Measurements from ENCODE around the gene DDX56. TPM values are rescaled to one million over a fixed set of nuclear protein-coding genes. Genes with fewer than 3 reads are reported as not detected.

Gene DDX56, protein sequence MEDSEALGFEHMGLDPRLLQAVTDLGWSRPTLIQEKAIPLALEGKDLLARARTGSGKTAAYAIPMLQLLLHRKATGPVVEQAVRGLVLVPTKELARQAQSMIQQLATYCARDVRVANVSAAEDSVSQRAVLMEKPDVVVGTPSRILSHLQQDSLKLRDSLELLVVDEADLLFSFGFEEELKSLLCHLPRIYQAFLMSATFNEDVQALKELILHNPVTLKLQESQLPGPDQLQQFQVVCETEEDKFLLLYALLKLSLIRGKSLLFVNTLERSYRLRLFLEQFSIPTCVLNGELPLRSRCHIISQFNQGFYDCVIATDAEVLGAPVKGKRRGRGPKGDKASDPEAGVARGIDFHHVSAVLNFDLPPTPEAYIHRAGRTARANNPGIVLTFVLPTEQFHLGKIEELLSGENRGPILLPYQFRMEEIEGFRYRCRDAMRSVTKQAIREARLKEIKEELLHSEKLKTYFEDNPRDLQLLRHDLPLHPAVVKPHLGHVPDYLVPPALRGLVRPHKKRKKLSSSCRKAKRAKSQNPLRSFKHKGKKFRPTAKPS
- 96.1 and 101 TPM in 2 replicates for total RNA-seq

DNA sequence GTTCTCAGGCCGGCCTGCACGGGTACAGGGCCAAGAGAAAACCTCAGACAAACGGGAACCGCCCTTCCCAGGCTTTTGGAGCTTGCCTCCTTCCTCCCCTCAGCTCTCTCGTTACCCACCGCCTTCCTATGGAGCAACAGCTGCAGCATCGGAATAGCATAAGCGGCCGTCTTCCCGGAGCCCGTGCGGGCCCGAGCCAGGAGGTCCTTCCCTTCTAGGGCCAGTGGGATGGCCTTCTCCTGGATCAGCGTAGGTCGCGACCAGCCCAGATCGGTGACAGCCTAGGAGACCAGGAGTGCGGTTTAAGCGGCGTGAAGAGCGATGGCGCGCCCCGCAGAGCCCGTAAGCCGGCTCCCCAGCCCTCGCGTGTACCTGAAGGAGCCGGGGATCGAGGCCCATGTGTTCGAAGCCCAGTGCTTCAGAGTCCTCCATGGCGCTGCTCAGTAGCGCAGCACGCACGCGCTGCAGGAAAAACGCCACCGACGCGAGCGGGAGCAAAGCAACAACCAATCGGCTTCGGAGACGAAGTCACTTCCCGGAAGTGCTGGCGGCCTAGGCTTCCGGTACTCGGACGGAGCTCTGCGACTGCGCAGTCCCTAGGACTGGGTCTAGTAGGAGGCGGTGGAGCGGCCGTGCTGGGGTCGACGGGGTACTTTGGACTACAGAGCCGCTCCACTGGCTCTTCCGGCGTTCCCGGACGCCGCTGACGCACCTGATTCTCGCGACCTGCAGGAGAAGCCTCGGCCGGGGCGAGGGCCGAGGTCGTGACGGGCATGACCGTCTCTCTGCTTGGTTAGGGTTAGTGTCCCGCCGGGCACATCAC, at the start of gene DDX56:
Gene DDX56 (minus strand): TSS at position 445 of the 823 bp plus-strand sequence. CDS start 13 bp downstream, at position 432.
- intact Hi-C loops (cut with micrococcal nuclease) = loop anchor here (1.0 to 2.0 kb wide), 4 partner anchors 9 to 275 kb away; partner anchors contain the start of genes H2AZ2, NUDCD3, OGDH and TMED4

DNA sequence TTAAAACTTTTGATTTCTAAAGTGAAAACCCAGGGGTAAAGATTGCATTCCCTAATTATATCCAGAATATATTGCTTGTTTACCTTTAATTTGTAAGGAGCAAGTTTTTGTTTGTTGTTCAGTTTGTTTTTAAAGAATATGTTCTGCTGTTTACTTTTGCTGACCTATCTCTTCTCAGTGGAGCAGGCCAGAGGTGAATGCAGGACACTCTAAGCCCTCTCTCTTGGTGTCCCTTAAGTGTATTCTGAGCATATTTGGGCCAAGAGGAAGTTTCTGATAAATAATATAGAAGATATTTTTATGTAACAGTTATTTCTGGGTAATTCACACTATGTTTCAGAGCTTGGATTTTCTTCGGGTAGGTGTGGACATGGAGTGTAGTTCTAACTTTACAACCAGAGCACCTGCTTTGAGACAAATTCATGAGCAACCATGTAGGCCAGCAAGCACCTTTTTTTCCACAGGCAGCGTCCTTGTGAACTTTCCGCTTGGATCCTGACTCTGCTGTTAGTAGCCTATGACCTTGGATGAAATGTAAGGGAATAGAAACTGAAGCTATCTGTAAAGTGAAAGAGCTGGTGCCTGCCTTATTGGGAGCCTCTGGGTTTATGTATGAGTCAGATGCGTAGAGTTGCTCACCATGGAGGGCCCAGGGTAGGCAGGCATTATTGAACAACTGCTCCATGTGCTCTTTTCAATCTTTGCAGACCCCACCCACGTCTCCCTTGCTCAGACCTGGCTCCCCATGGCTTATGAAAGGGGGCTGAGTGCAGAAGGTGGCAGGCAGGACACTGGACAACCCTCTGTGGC, 48.8 kb upstream of the DDX56 start:
- intact Hi-C loops (cut with micrococcal nuclease) = loop anchor here (1.0 to 2.0 kb wide), 2 partner anchors 15 to 16 kb away; no protein-coding TSS in a partner anchor

DNA sequence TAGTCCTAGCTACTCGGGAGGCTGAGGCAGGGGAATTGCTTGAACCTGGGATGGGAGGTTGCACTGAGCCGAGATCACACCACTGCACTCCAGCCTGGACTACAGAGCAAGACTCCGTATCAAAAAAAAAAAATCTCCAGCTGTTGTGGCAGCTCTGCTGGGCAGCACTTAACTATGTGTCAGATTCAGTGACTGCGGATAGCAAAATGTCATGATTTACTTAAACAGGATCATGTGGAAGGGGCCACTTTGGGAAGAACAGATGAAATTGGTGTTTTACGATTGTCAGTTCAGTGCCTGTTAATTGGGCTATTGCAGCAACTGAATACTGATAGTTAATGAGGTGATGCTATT, 48.0 kb upstream of the DDX56 start:
- intact Hi-C loops (cut with micrococcal nuclease) = loop anchor here (1.0 to 2.0 kb wide), 2 partner anchors 14 to 17 kb away; no protein-coding TSS in a partner anchor

DNA sequence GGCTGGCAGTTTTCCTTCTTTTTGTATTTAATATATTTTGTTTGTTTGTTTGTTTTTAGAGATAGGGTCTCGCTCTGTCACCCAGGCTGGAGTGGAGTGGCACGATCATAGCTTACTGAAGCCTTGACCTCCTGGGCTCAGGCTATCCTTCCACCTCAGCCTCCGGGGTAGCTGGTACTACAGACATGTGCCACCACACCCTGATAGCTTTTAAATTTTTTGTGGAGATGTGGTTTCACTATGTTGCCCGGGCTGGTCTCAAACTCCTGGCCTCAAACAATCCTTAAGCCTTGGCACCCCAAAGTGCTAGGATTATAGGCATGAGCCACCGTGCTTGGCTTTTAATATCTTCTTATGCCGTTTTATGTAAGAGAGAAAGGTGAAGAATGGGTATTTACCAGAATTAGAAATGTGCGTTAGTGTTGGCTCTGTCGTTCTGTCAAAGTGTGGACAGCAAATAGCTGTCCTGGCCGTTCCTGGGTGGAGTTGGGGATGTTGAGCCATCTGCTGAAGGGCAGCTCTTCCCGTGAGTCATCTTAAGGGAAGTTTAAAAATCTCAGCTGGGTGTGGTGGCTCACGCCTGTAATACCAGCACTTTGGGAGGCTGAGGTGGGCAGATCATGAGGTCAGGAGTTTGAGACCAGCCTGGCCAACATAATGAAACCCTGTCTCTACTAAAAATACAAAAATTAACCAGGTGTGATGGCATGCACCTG, 47.5 kb upstream of the DDX56 start:
- intact Hi-C loops (cut with micrococcal nuclease) = no loop called here

DNA sequence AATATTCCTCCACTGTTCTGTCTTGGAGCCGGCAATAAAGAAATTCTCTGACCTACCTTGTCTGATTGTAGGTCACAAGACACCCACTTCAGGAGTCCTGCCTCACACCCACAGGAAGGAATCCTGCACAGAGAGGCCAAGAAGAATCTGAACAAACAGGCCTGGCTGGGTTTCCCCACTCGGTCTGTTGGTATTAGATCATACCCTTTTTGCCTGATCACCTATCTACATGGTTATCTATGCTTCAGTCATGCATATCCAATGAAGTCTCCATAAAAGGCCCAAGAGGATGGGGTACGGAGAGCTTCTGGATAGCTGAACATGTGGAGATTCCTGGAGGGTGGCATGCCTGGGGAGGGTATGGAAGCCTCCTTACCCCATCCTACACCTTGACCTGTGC, 45.0 kb upstream of the DDX56 start:
- intact Hi-C loops (cut with micrococcal nuclease) = no loop called here

DNA sequence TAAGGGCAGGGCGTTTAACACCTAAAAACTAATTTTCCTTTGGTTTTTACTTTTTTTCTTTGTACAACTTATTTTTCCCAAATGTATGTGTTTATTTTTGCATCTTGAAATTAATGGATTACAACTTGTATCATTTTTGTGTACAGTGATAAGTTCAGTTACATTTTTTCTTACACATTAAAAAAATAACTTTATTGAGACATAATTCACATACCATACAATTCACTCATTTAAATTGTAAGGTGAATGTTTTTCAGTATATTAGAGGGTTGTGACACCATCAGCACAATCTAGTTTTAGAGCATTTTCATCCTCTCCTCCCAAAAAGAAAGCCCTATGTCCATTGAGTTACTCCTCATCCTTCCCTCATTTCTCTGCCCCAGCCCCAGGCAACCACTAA, 44.3 kb upstream of the DDX56 start:
- intact Hi-C loops (cut with micrococcal nuclease) = no loop called here

DNA sequence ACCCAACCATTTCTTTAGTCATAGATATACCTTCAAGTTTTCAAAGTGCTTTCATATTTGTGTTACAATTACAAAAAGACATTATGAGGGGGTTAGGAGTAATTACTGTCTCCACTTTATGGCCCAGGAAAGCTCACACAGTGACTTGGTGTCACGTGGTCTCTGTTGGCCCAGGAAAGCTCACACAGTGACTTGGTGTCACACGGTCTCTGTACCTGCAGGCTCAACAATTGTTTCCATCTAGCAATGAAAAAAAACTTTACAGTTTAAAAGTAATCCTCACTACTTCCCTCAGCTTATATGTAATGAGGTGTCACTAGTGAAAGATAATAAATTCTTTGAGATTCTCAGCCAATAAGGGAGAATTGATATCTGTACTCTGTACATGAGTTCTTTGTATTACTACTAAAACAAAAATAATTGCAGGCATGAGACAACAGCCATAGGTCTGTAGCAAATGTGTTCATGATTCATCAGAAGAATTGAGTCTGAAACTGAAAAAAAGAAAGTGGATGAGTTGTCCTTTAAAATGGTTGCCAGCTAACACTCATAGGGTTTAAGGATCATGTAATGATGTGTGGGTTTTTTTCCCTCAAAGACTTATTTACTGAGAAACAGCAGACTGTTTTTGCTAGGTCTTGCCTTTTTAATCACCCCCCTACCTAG, 43.6 kb upstream of the DDX56 start:
- intact Hi-C loops (cut with micrococcal nuclease) = no loop called here

DNA sequence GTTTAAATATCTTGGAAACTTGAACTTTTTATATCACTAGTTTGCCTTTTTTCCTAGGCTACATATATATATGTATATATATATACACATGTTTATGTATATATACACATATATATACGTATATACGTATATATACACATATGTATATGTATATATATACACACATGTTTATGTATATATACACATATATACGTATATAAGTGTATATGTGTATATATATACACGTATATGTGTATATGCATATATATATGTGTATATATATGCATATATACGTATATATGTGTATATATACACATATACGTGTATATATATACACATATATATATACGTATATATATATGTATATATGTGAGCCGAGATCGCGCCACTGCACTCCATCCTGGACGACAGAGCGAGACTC, 42.8 kb upstream of the DDX56 start:
- intact Hi-C loops (cut with micrococcal nuclease) = no loop called here

DNA sequence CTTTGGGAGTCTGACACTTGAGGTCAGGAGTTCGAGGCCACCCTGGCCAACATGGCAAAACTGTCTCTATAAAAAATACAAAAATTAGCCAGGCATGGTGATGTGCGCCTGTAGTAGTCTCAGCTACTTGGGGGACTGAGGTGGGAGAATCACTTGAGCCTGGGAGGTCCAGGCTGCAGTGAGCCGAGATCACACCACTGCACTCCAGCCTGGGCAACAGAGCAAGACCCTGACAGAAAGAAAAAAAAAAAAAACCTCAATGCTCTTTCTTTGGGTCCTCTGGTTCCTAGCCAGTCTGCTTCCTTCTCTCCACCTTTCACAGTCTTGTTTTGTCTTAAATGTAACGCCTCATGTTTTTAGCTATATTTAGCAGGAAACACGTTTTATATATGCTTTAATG, 42.1 kb upstream of the DDX56 start:
- intact Hi-C loops (cut with micrococcal nuclease) = no loop called here

DNA sequence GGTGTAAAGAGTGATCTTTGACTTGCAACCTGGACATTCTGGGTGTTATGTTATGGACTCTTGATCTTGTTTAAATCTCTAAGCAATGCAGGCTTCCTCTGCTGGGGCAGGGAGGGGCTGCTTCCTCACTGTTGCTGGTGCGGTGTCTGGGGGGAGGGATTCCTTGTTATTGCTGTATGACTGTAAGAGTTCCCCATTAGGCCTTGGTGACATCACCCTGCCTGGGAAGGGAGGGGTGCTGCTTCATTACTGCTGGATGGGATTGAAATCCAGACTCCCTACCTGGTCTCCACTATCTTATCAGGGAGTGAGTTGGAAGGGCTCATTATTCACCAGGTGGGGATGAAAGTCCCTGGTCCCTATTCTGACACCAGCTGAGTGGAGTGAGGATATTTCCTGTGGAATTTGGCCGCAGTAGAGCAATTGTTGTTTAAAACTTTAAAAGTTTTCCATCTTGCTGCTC, 41.5 kb upstream of the DDX56 start:
- intact Hi-C loops (cut with micrococcal nuclease) = no loop called here

DNA sequence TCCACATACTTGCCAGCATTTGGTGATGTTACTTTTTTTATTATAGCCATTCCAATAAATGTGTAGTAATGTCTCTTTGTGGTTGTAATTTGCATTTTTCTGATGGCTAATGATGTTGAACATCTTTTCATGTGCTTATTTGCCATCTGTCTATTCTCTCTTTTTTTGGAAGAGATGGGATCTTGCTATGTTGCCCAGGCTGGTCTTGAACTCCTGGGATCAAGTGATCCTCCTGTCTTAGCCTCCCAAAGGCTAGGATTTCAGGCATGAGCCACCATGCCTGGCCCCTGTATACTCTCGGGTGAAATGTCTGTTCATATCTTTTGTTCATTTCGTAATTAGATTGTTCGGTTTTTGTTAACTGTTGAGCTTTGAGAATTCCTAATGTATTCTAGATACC, 36.1 kb upstream of the DDX56 start:
- intact Hi-C loops (cut with micrococcal nuclease) = loop anchor here (5.0 kb wide), 1 partner anchor 367 kb away; the partner anchor contains the start of gene MYO1G

DNA sequence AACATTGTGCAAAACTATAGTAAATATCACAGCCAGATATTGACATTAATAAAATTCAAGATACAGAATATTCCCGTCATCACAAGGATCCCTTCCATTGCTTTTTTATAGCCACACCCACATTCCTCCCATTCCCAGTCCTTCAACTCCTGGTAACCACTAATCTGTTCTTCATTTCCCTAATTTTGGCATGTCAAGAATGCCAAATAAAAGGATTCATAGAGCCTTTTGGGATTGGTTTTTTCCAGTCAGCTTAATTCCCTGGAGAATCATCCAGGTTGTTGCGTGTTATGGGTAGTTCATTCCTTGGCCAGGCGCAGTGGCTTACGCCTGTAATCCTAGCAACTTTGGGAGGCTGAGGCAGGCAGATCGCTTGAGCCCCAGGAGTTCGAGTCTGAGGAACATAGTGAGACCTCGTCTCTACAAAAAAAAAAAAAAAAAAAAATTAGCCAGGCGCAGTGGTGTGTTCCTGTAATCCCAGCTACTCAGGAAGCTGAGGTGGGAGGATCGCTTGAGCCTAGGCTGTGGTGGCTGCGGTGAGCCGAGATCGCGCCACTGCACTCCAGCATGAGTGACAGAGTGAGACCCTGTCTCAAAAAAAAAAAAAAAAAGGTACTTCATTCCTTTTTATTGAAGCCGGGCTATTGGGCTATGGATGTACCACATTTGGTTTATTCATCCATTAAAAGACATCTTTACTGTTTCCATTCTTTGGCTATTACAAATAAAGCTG, 35.4 kb upstream of the DDX56 start:
- intact Hi-C loops (cut with micrococcal nuclease) = loop anchor here (5.0 kb wide), 1 partner anchor 368 kb away; the partner anchor contains the start of gene MYO1G

DNA sequence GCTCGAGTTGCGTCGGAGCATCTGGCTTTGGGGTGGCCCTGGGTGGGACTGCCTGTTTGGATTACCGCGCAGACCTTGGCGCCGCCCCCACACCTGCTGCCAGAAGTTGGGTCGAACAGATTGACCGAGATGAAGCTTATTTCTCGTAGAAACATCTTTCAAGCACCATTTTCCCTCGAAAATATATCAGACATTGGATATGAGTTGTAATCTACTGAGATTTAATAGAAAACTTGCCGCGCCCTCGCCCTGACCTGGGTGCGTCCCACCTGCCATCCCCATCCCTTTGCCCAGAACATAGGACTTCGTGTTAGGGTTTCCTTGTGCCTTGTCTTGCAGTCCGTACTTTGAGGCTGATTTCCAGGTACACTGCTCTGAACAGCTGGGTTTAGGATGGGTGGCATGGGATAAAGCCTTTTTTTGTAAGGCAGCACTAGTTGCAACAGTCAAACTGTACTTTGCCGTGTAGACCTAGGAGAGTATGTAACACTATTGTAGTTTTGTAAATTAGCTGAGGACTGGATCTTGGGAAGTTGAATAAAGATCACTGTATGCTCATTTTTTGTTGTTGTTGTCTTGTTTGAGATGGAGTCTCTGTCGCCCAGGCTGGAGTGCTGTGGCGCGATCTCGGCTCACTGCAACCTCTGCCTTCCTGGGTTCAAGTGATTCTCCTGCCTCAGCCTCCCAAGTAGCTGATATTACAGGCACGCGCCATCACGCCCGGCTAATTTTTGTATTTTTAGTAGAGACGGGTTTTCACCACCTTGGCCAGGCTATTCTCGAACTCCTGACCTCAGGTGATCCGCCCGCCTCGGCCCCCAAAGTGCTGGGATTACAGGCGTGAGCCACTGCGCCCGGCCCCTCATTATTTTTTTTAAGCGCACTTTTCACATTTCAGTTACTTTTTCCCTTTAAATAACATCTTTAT, 33.7 kb upstream of the DDX56 start:
- intact Hi-C loops (cut with micrococcal nuclease) = loop anchor here (1.0 to 5.0 kb wide), 3 partner anchors 15 to 370 kb away; partner anchors contain the start of gene MYO1G

DNA sequence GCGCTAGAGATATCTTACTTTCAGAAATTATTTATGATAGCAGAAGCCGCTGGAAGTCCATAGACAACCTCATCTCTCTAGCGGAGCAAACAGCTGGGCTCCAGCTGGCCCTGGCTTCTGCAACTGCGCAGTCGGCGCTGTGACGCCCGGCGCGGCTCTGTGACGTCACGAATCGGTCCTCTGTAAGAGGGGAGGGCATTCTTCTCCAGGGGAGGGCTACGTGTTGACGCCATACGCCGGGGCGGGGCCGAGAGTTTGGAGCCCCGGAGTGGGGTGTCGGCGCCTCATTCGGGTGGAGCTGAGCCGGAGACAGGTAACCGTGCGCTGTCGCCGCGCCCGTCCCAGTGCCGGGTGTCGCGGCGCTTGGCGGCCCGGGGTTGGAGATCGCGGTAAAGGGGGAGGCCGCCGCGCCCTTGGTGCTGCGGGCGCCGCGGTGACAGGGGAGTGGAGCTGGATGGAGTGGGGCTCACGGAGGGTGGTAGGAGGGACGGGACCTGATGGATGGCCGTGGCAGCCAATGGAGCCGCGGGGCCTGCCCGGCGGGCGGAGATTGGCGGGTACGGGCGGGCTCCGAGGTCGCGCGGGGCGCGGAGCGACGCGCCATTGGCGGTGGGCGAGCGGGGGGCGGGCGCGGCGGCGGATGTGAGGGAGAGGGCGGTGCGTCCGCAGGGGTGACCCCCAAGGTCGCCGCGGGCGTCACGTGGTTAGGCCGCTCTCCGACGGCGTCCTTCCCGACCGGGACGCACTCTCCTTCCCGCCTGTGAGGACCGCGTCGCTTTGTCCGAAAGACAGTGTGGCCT, 32.8 kb upstream of the DDX56 start, which contains the start of gene OGDH:
Gene OGDH (plus strand): TSS at position 287 of the 800 bp plus-strand sequence. CDS start 17,717 bp downstream, outside the sequence.
- intact Hi-C loops (cut with micrococcal nuclease) = loop anchor here (1.0 to 5.0 kb wide), 11 partner anchors 16 to 421 kb away; partner anchors contain the start of genes H2AZ2, MYO1G, NUDCD3 and PPIA

DNA sequence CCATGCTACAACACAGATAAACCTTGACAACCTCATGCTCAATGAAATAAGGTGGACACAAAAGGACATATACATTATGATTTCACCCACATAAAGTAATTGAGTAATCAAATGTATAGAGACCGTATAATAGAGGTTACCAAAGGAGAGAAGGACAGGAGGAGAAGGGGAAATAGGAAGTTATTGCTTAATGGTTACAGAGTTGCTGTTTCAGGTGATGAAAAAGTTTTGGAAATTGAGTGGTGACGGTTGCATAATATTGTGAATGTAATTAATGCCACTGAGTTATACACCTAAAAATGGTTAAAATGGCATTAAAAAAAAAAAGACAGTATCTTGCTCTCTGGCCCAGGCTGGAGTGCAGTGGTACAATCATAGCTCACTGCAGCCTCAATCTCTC, 31.2 kb upstream of the DDX56 start:
- intact Hi-C loops (cut with micrococcal nuclease) = loop anchor here (5.0 kb wide), 1 partner anchor 372 kb away; the partner anchor contains the start of gene MYO1G

DNA sequence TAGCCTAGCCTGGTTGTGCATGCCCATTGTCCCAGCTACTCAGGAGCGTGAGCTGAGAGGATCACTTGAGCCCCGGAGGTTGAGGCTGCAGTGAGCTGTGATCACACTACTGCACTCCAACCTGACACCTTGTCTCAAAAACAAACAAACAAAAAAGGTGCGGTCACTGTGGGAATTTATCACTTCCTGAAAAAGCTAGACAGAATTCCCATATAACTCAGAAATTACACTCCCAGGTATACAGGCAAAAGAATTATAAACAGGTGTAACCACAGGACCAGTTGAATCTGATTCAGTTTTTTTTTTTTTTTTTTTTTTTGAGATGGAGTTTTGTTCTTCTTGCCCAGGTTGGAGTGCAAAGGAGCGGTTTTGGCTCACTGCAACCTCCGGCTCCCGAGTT, 29.5 kb upstream of the DDX56 start:
- intact Hi-C loops (cut with micrococcal nuclease) = no loop called here

DNA sequence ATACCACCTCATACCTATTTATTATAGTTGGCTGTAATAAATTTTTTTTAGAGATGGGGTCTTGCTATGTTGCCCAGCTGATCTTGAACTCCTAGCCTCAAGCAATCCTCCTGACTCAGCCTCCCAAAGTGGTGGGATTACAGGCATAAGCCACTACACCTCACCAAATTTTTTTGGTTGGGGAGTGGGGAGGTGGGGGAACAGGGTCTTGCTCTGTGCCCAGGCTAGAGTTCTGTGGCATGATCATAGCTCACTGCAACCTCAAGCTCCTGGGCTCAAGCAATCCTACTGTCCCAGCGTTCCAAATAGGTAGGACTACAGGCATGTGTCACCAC, 28.8 kb upstream of the DDX56 start:
- intact Hi-C loops (cut with micrococcal nuclease) = no loop called here

All from T-helper 2 cell treated with Interferon-gamma antibody and Interleukin-4, amounts not matched to agents 100 ng/mL and 5 ng/mL, for 36 hours (primary cell).